ENCODE measurements around the gene AHNAK.
"Not testable (repeated sequence)": the region's sequence is repeated elsewhere in the genome, so short reads cannot be mapped to it uniquely, and the experiment has no call there.

The AHNAK gene

GRCh38 chr11:62400281-62400680 is 146.3 kb downstream of the AHNAK start:
- DNase-seq, result no peak

DNA sequence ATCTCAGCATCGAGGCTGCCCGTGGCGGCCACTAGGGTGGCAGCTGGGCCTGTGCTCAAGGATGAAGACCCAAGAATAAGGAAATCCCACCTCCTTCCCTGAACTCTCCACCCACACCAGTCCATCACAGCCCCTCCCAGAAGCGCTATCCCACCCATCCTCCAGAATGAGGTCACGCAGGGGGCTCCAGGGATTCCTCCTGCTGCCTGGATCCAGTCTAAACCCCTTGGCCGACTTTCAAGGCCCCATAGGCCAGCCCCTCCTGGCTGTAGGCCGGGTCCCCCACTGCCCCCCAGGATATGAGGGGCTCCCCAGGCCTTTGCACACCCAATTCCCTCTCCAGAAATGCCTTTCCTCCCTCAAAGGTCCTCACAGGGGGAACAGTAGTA is 146.7 kb downstream of the AHNAK start:
- DNase-seq, result no peak

- no peak for DNase-seq
Measured at GRCh38 chr11:62399172-62399877, 147.3 kb downstream of the AHNAK start.

GRCh38 chr11:62398011-62398994 is 148.3 kb downstream of the AHNAK start:
- no peak for DNase-seq

GRCh38 chr11:62395885-62396551 is 150.6 kb downstream of the AHNAK start:
- no peak for DNase-seq

- peak; percentile 46 for DNase-seq
Measured at GRCh38 chr11:62394825-62395538, 151.6 kb downstream of the AHNAK start.

GRCh38 chr11:62393735-62394134 is 152.9 kb downstream of the AHNAK start:
- DNase-seq, result no peak

DNA sequence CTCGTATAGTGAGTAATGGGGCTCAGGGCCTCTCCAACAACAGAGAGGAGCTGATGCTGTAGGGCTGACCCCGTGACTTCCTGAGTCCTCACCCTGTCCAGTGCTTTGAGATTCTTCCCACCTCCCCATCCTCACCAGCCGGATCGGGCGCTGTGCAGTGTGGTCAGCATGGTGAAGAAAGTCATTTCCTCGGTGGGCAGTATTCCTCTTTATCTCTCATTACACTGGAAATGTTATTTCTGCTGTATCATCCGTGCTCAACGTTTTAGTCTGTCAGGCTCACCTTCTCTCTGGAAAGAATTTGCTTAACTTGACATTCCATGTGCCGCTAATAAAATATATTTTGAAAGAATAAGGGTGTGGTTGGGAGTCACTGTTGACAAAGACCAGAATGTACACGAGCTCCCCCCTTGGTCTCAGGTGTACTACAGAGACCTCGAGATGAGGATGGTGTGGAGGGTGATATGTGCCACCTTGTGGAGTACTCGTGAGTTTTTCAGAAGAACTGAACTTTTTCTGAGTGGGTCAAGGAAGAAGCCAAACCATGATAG is 153.5 kb downstream of the AHNAK start:
- no peak for DNase-seq

GRCh38 chr11:62392506-62392905 is 154.1 kb downstream of the AHNAK start:
- no peak for DNase-seq

GRCh38 chr11:62391642-62392425 is 154.8 kb downstream of the AHNAK start:
- DNase-seq, result no peak

GRCh38 chr11:62390722-62391121 is 155.9 kb downstream of the AHNAK start:
- no peak for DNase-seq

DNA sequence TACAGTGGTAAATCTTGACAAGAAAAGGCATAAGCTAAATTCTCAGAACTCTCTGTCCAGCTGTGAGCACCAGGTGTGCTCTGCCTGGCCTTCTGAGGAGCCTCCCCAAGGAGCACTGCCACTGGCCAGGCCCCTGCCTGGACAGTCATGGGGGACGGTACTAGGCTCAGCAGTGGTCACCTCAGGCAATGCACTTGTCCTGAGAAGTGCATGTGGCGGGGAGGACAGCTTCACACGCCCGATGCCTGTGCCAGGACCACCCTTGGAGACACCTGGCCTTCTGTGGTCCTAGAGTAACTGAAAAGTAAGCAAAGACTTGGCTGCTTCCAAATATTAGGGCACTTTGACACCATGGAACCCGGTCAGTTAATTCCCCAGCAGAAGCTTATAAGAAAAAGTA is 156.4 kb downstream of the AHNAK start:
- no peak for DNase-seq

GRCh38 chr11:62388999-62389398 is 157.6 kb downstream of the AHNAK start:
- no peak for DNase-seq

GRCh38 chr11:62387381-62387780 is 159.2 kb downstream of the AHNAK start:
- DNase-seq, result no peak

GRCh38 chr11:62386083-62386482 is 160.5 kb downstream of the AHNAK start:
- DNase-seq, result not testable (repeated sequence)

GRCh38 chr11:62383822-62384221 is 162.8 kb downstream of the AHNAK start:
- DNase-seq, result no peak
